ENCODE data around the gene ZSWIM4. TPM values are rescaled to one million over a fixed set of nuclear protein-coding genes. Genes with fewer than 3 reads are reported as not detected.

ZSWIM4 gene
- total and polyA plus RNA-seq, 2 experiments from 2014 or later: 5.4 to 42.3 TPM

- H3K79me2 ChIP-seq (replicated peaks; ENCODE audit: insufficient read depth): no peaks in the 10 kb centered on the region
- H3K27ac ChIP-seq (ENCODE audit: low read depth): no peak overlapping the region
- no peak overlapping the region for H3K4me2 ChIP-seq
- Mint-ChIP-seq H3K4me3 (no peak overlapping the region), H3K9me3 (no peaks in the 10 kb centered on the region; the same call in 2 of the 3 replicates), H3K27me3 (ENCODE audit: insufficient read depth, low read depth, poor library complexity) (peaks cover 86% of the 10 kb centered on the region), H3K27ac (no peak overlapping the region), H3K36me3 (ENCODE audit: low read depth) (no peaks in the 10 kb centered on the region; the same call in 2 of the 3 replicates), H3K4me1 (peaks cover 11% of the 10 kb centered on the region)
- H3F3A ChIP-seq (replicated peaks; ENCODE audit: low read depth): peaks cover 12% of the 10 kb centered on the region; the same call in 1 of the 2 replicates
- no peak for ATAC-seq
- peaks cover 2% of the 10 kb centered on the region; the same call in 1 of the 2 replicates for H3K4me1 ChIP-seq (ENCODE audit: insufficient read depth)
- no peak overlapping the region for H2AFZ ChIP-seq
- H3K27me3 ChIP-seq (ENCODE audit: insufficient read depth): peaks cover 94% of the 10 kb centered on the region
- H3K4me3 ChIP-seq: no peak overlapping the region
- H4K20me1 ChIP-seq (replicated peaks; ENCODE audit: insufficient read depth): peaks cover 6% of the 10 kb centered on the region; the same call in 1 of the 2 replicates
- no peak for DNase-seq (ENCODE audit: low spot score)
- H3K9me2 ChIP-seq (ENCODE audit: insufficient read depth): no peaks in the 10 kb centered on the region
- H3K36me3 ChIP-seq (ENCODE audit: insufficient read depth): no peaks in the 10 kb centered on the region
- TF ChIP-seq NANOG (IDR thresholded peaks at IDR 0.05; ENCODE audit: borderline replicate concordance) (no peak), ZNF114 (CRISPR knock-in tag; IDR thresholded peaks at IDR 0.05) (no peak), STAT1 (IDR thresholded peaks at IDR 0.05; ENCODE audit: unreplicated experiment) (no peak), EZH2phosphoT487 (IDR thresholded peaks at IDR 0.05; ENCODE audit: unreplicated experiment) (no peak), CREB1 (CRISPR knock-in tag; IDR thresholded peaks at IDR 0.05; ENCODE audit: low read depth) (no peak), EZH2 (IDR thresholded peaks at IDR 0.05; ENCODE audit: low read depth, unreplicated experiment) (no peak), ZNF331 (CRISPR knock-in tag; IDR thresholded peaks at IDR 0.05; ENCODE audit: low read depth) (no peak), POLR2AphosphoS5 (IDR thresholded peaks at IDR 0.05; ENCODE audit: low read depth) (no peak), ZNF462 (CRISPR knock-in tag; IDR thresholded peaks at IDR 0.05) (no peak), JUNB (IDR thresholded peaks at IDR 0.05; ENCODE audit: unreplicated experiment) (no peak)
- TF ChIP-seq, protein P1, sequence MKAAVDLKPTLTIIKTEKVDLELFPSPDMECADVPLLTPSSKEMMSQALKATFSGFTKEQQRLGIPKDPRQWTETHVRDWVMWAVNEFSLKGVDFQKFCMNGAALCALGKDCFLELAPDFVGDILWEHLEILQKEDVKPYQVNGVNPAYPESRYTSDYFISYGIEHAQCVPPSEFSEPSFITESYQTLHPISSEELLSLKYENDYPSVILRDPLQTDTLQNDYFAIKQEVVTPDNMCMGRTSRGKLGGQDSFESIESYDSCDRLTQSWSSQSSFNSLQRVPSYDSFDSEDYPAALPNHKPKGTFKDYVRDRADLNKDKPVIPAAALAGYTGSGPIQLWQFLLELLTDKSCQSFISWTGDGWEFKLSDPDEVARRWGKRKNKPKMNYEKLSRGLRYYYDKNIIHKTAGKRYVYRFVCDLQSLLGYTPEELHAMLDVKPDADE (IDR thresholded peaks at IDR 0.05): no peak
- TF ChIP-seq, protein P2, sequence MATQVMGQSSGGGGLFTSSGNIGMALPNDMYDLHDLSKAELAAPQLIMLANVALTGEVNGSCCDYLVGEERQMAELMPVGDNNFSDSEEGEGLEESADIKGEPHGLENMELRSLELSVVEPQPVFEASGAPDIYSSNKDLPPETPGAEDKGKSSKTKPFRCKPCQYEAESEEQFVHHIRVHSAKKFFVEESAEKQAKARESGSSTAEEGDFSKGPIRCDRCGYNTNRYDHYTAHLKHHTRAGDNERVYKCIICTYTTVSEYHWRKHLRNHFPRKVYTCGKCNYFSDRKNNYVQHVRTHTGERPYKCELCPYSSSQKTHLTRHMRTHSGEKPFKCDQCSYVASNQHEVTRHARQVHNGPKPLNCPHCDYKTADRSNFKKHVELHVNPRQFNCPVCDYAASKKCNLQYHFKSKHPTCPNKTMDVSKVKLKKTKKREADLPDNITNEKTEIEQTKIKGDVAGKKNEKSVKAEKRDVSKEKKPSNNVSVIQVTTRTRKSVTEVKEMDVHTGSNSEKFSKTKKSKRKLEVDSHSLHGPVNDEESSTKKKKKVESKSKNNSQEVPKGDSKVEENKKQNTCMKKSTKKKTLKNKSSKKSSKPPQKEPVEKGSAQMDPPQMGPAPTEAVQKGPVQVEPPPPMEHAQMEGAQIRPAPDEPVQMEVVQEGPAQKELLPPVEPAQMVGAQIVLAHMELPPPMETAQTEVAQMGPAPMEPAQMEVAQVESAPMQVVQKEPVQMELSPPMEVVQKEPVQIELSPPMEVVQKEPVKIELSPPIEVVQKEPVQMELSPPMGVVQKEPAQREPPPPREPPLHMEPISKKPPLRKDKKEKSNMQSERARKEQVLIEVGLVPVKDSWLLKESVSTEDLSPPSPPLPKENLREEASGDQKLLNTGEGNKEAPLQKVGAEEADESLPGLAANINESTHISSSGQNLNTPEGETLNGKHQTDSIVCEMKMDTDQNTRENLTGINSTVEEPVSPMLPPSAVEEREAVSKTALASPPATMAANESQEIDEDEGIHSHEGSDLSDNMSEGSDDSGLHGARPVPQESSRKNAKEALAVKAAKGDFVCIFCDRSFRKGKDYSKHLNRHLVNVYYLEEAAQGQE (IDR thresholded peaks at IDR 0.05; ENCODE audit: unreplicated experiment): no peak
- TF ChIP-seq, protein P3, sequence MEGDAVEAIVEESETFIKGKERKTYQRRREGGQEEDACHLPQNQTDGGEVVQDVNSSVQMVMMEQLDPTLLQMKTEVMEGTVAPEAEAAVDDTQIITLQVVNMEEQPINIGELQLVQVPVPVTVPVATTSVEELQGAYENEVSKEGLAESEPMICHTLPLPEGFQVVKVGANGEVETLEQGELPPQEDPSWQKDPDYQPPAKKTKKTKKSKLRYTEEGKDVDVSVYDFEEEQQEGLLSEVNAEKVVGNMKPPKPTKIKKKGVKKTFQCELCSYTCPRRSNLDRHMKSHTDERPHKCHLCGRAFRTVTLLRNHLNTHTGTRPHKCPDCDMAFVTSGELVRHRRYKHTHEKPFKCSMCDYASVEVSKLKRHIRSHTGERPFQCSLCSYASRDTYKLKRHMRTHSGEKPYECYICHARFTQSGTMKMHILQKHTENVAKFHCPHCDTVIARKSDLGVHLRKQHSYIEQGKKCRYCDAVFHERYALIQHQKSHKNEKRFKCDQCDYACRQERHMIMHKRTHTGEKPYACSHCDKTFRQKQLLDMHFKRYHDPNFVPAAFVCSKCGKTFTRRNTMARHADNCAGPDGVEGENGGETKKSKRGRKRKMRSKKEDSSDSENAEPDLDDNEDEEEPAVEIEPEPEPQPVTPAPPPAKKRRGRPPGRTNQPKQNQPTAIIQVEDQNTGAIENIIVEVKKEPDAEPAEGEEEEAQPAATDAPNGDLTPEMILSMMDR (conservative IDR thresholded peaks at IDR 0.05; ENCODE audit: low read depth in 2 of 2): no peak
Observed at GRCh38 chr19:13869281-13869680, 74.0 kb downstream of the ZSWIM4 start.

All from GM23338 (cell line).